ENCODE results near the gene SPIRE2.
A peak's percentile ranks its signal among the peaks of the same experiment; 100 is the strongest.

The SPIRE2 gene

DNA sequence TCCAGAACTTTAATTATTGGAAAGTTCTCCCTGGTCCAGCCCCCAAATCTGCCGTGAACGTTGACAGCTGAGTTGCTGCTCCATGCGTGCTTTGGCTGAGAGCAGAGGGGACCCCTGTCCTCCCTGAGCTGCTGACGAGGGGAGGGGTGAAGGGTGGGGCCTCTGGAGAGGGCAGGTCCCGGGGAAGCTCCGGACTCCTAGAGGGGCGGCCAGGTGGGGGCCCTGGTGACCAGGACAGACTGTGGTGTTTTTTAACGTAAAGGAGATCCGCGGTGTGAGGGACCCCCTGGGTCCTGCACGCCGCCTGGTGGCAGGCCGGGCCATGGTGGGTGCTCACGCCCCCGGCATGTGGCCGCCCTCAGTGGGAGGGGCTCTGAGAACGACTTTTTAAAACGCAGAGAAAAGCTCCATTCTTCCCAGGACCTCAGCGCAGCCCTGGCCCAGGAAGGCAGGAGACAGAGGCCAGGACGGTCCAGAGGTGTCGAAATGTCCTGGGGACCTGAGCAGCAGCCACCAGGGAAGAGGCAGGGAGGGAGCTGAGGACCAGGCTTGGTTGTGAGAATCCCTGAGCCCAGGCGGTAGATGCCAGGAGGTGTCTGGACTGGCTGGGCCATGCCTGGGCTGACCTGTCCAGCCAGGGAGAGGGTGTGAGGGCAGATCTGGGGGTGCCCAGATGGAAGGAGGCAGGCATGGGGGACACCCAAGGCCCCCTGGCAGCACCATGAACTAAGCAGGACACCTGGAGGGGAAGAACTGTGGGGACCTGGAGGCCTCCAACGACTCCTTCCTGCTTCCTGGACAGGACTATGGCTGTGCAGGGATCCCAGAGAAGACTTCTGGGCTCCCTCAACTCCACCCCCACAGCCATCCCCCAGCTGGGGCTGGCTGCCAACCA, 90.4 kb downstream of the SPIRE2 start, which contains the start of gene MC1R:
Gene MC1R (plus strand): TSS at position 410 of the 895 bp plus-strand sequence. CDS start 397 bp downstream, at position 807.
- DNase-seq, result peak; percentile 42

DNA sequence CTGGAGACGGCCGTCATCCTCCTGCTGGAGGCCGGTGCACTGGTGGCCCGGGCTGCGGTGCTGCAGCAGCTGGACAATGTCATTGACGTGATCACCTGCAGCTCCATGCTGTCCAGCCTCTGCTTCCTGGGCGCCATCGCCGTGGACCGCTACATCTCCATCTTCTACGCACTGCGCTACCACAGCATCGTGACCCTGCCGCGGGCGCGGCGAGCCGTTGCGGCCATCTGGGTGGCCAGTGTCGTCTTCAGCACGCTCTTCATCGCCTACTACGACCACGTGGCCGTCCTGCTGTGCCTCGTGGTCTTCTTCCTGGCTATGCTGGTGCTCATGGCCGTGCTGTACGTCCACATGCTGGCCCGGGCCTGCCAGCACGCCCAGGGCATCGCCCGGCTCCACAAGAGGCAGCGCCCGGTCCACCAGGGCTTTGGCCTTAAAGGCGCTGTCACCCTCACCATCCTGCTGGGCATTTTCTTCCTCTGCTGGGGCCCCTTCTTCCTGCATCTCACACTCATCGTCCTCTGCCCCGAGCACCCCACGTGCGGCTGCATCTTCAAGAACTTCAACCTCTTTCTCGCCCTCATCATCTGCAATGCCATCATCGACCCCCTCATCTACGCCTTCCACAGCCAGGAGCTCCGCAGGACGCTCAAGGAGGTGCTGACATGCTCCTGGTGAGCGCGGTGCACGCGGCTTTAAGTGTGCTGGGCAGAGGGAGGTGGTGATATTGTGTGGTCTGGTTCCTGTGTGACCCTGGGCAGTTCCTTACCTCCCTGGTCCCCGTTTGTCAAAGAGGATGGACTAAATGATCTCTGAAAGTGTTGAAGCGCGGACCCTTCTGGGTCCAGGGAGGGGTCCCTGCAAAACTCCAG, 91.5 kb downstream of the SPIRE2 start:
- no peak for DNase-seq

DNA sequence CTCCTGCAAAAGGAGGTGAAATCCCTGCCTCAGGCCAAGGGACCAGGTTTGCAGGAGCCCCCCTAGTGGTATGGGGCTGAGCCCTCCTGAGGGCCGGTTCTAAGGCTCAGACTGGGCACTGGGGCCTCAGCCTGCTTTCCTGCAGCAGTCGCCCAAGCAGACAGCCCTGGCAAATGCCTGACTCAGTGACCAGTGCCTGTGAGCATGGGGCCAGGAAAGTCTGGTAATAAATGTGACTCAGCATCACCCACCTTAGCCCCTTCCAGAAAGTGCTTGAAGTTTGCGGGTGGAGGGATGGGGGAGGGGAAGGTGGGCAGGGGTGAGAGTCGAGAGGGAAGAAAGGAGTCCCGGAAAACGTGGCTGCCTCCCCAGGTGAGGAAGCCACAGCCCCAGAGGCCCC, 92.4 kb downstream of the SPIRE2 start:
- no peak for DNase-seq
